8988T (cell line): ENCODE data around the gene SKAP2.

ENCODE experiments used
- DNase-seq: peaks from one replicate; pipeline ENCODE4 v3.0.0; 2011

SKAP2 gene, protein sequence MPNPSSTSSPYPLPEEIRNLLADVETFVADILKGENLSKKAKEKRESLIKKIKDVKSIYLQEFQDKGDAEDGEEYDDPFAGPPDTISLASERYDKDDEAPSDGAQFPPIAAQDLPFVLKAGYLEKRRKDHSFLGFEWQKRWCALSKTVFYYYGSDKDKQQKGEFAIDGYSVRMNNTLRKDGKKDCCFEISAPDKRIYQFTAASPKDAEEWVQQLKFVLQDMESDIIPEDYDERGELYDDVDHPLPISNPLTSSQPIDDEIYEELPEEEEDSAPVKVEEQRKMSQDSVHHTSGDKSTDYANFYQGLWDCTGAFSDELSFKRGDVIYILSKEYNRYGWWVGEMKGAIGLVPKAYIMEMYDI

DNA sequence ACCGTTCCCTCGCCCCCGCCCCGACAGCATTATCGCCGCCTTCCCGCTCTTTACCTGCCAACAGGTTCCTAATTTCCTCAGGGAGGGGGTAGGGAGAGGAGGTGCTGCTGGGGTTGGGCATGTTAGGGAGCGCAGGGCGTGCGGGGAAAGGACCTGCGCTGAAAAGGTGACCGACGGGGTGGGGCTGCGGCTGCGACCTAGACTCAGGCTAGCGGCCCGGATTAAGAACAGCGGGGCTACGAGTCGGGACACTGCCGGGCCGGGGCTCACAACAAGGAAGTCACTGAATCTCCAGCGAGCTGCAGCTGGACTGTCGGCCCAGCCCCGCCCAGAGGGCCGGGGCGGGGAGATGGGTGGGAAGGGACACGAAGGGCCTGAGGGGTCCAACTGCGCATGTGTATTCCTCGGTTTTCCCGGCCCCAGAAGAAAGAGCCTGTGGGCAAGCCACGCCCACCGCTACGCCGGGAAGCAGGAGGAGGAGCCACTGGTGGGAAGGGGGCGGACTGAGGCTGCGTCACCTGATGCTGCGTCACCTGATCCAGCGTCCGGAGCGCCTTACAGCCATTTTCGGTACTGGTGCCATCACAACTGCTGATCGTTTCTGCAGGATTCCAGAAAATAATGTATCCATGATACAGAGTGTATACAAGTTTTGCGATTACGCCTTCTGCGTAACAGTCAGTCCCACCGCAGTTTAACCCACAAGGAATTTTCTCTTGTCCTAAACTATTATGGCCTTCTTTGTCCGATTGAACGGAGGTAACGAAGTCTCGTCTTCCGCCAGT is at the start of gene SKAP2:
TSS of gene SKAP2 (minus strand) at position 282 of the 785 bp plus-strand sequence. CDS start at position 121, 161 bp downstream.
- peak; percentile 46 for DNase-seq

DNA sequence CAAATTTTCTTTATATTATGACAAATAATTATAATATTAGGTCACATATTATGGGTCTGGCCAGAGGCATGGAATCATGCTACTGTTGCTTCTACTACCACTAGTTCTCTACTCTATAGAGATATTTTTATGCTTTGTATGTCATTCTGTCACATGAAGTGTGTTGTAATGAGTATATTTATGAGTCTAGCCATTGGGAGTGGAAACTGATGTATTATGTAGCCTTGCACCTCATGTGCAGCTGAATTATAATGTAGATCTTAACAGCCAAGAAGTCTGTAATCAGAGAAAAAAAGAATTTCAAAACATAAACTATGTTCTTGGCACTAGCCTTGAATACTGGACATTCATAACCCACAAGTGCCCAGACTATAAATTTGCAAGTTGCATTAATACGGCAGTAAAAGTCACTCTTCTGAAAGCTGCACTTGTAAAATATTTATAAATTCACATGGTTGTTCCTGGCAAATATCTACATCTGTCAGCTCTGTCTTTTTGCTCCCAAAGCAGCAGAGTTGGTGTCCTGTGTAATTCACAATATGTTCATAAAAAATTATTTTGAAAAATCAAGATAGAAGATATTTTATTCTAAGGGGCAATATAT is 48.6 kb upstream of the SKAP2 start:
- no peak for DNase-seq

DNA sequence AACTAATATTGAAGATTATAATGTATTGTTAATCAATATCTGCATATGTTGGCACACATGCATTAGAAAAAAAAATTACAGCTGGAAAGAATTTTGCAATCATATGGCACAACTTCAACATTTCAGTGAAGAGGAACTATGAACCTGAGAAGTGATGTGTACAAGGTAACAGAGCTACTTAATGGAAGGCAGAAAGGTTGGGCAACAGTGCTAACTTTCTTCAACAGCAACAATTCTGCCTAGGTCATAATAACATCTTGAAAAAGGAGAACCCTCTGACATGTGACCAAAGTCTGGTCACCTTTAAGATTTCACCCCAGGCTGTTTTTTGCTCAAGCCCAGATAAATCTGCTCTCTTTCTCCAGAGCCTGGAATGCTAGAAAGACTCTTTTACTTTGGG is 47.9 kb upstream of the SKAP2 start:
- no peak for DNase-seq

DNA sequence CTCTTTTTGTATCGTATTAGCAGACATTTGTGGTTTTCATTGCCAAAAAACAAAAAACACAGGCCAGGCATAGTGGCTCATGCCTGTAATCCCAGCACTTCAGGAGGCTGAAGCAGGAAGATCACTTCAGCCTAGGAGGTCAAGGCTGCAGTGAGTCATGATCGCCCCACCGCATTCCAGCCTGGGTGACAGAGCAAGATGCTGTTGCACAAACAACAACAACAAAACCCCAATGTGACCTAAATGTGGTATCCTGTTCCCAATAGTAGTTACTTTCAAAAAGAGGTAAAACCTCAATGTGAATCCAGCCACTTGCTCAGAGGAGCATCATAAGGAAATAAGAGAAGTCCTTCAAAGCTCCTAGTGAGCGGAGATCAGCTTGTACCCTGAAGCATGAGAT is 45.8 kb upstream of the SKAP2 start:
- no peak for DNase-seq

DNA sequence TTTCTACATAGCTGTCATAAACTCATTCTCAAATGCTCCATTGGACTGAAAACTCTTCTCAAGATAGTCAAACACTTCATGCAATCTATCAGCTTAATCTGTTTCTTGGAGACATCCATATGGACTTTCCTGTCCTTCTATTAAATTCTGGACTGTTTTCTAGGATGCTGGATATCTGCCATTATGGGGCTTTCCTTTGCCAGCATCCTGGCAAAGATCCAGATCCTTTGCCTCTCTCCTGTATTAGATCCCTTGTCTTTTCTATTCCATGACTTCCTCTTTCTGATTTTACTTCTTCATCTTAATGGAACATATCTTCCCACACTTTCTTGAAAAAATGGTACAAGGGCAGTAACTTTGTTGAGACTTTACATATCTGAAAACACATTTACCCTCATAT is 35.9 kb upstream of the SKAP2 start:
- DNase-seq = no peak

DNA sequence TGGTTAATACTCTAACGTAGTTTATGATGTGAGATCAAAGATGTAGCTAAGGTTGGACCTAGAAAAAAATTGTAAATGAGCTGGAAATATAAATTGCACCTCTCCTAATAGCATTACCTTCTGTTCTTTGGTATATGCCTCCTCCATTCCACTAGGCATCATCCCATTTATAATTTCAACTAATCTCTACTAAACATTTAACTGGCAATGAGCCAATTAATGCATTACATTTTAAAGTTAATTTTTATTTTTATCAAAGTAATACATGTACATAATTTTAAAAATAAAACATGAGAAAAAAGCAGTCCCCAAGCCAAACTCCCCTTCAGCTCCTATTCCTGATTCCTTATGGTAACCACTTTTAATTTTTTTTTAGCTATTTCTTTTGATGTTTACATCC is 35.1 kb upstream of the SKAP2 start:
- no peak for DNase-seq

DNA sequence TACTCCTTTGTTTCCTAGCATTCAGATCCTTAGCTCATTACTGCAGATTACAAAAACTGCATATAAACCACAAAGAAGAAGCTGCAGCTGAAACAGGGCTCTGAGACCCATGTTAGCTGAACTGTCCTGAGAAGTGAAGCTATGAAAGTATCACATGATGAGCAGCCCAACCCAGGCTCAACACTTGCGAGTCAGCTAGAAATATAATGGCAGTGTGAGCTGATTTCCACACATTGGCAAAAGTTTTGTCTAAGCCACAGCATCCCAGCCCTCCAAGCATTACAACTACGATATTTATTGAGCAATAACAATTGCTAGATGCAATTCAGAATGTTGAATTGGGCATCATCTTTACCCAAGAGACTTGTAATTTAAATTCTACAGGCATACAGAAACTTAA is 34.5 kb upstream of the SKAP2 start:
- DNase-seq = no peak

DNA sequence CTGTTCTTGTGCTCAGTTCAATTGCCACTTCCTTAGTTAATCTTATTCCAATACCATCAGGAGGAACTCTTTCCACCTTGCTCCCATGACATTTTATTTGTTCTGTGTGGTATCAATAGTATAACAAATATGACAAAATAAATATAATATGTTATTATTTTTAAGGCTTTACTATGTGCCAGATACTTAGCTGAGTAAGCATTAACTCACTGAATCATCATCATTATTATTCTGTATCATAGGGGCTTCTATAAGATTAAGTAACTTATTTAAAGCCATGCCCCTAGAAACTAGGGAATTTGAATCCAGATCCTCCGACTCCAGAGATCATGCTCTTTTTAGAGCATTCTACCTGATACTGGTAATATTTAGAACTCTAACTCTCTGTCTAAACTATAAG is 33.5 kb upstream of the SKAP2 start:
- no peak for DNase-seq

DNA sequence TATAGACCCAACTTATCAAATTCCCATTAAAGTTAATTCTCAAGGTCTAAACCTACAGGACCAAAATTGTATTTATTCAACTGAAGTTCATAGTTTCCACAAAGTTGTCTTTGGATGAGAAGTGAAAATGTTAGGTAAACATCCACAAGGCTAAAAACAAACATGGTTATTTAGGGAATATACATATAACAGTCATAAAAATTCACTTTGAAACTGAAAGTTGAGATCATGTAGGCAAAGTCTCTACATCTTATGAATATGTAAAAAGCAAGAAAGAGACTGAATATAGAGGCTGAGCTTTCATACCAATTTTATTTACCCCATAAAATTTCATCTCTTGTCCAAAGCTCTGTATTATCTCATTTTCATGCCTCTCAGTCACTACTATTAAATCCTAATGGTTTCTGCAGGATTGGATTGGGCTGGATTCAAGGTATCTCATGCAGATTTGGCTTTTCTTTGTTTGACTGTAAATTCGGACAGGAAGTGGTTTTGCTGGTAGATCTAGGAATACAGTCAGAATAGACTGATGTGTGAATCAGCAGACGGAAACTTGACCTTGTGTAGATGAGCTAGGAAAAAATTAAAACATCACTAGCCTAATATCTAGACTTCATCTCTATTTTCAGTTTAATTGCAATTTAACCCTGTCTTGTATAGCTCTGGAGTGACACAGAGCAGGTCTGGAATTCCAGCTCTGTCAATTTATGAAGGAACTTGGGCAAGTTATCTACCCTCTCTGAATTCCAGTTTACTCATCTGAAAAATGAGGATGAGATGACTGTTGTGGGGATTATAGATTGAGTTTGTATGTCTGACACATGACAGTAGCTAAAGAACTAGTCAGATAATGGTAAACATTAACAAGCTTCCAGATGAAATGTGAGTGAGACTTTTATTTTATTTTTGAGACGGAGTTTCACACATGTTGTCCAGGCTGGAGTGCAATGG is 27.3 kb upstream of the SKAP2 start:
- no peak for DNase-seq

DNA sequence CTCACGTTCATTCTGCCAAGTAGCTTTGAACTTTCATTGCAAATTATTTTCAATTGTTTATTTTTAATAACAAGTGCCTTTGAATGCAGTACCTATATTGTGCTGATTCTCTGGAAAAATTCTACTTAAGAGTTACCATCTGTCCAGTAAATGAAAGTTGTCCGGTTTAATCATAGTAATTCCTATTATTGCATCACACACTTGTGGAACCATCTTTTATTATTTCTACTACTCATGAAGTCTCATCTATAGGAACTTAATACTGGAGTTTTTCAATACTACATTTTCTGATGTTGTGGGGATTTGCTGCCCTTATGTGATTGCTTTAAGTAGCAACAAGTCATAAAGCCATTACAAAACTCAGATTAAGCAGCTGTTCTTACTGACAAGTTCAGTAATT is 16.5 kb upstream of the SKAP2 start:
- no peak for DNase-seq

DNA sequence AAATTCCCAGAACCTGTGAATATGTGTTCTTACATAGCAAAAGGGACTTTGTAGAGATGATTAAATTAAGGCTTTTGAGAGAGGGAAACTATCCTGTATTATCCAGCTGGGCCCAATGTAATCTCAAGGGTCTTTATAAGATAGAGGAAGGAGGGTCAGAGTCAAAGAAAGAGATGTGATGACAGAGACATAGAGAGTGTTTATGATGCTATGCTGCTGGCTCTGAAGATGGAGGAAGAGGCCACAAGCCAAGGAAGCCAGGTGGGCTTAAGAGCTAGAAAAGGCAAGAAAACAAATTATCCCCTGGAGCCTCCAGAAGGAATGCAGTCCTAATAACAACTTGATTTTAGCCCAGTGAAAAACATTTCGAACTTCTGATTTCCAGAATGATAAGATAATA is 15.3 kb upstream of the SKAP2 start:
- DNase-seq = no peak

DNA sequence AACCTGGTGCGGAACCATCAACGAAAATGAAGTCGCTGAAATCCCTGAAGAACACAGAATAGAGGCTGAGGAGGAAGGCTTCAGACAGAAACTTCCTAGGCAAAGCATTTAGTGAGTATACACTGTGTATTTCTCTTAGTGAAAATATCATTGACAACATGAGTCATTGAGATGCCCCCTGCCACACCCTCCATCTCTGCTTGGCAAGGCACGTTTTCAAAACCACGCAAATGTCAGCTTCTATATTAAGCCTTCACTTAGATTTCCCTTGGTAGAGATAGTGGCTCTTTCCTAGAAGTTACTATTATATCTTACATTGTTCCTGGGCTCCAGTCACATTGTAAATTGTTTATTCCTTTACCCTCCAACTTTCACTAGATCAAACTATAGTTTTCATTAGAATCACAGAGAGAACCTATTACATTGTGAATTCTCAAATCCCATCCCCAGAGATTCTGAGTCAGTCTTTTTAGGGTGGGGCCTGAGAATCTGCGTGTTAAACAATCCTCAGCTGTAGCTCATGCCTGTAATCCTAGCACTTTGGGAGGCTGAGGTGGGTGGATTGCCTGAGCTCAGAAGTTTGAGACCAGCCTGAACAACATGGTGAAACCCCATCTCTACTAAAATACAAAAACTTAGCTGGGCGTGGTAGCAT is 4.6 kb upstream of the SKAP2 start:
- no peak for DNase-seq

DNA sequence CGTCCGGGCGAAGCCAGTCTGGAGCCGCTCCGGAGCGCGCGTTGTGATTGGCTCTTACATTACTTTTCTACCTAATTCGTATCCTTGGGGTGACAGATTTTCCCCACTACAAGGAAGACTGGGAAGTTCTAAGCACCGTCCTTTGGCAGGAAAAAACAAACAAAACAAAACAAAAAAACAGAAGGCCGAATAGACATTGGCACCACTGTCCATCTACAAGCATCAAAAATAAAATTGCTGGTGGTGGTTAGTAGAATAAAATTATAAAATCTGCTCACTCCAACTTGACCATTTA is 651 bp upstream of the SKAP2 start:
- DNase-seq = no peak

DNA sequence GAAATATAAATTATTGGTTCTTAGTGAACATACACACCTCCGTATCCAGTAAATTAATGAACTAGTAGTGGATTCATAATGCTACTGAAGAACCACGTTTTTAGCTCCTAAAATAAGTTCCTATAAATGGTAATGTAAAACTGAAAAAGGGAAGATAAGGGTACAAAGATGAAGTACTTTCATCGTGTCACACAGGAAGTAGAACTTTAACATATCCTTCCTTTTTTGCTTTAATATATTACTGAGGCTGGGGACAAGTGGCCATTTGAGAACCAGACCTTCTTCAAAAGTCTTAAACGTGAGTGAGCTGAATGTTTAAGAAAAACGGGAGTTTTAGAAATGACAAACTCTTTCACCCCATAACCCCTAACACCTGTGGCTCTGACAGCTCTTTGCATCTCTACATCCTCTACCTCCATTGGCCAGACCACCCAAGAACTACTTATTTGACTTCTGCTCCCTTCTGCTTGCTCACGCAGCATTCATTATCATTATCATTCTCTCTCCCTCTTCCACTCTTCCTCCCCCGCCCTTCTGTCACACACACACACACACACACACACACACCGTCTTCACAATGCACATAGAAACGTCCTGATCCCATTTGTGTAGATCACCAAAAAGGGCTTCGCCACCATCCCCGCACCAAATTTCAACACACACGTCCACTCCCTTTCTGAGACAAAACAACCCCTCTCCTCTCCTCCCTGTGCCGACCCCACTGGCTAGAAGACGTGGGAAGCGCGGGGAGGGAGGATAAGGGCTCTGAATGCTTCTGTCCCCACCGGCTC is 677 bp downstream of the SKAP2 start:
- no peak for DNase-seq

DNA sequence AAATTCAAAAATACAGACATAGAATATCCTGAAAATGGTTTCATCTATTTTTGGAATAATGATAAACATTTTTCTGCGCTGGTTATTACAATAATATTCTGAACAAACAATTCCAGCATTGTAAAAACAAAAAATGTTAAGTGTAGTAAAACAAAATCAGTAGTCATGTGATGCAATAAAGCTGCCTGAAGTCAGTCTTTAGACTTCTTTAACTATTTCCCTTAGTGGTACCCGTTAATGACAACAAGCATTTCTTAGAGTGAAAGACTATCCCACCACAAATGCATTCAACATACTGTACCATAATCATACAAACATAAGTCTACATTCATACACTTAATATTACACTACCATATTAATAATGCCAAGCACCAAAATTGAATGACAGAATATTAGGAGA is 1.6 kb downstream of the SKAP2 start:
- no peak for DNase-seq

DNA sequence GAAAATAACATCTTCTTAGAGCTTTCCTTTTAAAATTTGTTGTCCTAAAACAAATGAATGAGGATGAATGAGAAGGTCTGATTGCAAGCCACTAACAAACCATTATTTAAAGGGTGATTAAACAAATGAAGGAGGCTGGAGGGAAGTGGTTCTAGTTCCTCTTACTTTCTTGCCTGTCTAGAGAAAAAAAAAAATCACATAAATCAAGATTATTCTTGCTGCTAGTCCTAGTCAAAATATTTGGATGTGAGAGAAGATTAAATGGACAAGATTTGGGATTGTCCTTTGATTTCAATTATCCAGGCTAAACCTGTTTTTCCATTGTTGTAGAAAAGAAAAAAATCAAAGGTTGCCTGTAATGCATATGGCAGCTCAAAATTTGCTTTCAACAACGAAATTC is 3.3 kb downstream of the SKAP2 start:
- no peak for DNase-seq

DNA sequence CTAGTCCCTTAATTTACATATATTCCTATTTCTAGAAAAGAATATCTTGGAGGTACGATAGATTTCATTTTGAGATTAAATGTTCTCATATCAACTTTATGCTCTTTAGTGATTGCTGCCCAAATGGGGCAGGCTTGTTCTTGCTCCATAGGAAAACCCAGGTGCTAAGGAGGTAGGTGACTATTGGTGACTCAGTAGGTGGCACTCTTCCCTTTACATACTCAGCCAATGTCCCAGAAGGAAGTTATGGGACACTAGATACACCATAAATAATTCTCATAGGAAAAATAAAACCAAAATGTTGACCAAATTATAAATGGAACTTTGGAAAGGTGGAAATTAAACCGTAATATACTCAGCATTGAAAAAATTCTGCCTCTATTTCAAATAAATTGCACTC is 4.0 kb downstream of the SKAP2 start:
- no peak for DNase-seq

DNA sequence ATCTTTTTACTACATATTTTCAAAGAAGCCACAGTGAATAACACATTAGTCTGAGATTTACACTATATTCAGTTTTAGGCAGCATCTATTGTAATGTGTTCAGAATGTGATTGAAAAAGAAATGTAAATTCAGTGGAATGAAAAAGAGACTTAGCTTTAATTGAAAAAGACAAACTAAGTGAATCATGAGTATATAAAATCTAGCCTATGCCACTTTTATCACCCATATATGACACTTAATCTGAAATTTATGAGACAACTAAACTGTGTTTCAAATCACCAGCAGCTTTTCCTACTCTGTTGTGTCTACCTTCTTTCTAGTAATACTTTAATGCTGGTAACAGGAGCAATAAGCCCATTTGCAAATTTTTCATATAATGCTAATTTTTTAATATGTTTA is 4.7 kb downstream of the SKAP2 start:
- DNase-seq = no peak

DNA sequence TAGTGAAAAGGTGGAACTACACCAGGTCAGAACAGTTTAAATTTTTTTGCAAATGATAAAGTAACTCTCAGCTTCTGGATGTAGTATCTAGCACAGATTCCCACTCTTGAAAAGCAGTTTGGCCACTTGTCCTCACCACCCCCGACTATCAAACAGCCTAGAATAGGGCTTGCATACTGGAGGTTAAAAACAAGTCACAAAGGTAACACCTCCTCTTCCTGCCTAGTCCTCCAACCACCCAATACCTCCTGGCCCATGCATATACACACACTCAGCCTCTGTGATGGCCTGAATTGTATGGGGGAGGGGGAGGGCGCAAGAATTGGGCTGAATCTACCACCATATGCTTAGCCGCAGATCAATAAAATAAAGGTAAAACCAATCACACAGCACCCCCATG is 5.7 kb downstream of the SKAP2 start:
- no peak for DNase-seq

DNA sequence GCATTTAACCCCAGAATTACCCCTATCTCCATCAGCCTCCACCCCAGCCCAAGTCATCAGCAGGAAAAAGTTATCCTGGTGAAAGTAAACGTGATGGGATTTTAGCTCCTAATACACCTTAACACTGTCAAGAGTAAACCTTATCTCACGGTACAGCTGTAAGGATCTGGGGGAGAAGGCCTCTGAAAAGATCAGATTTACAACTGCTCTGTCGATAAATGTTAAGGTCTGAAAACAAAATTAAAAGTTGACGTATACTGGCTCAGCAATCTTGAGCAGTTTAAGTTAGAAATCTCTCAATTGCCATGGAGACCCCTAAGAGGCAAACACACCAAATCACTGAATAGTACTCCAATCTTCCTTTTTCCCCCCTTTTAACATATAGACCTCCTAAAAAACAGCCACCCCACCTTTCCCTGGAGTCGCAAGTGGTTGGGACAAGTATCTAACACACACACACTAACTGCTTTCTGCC is 6.1 kb downstream of the SKAP2 start:
- DNase-seq = no peak

DNA sequence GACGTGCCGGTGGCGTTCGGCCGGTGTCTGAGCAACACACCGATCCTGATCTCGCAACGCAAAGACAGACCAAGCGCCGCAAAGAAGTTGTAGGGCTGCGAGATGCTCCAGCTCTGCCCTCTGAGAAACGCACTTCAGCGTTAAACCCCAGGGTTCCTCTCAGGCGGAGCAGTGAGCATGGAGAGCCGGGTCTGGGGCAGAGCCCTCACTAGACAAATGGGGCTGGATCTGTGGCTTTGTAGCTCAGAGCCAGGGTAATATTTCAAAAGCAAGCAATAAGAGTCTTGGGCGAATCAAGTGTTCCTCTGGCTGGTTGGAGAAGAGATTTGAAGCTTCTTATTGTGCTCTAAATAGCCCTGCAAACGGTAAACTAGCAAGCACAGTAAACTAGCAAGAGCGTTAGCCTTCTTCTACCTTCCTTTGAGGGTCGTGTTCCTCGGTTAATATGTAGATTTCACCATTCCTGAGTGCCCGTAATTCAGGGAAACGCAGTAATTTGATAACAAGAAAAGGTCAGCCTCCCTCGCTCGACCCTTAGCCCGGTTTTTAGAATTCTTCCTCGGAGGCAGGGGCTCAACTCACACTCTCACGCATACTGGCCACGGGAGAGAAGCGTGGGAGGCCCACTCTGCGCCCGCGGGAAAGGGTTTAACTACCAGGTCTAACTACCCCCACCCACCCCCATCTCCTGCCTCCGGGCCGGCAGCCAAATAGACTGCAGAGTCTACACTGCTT is 6.7 kb downstream of the SKAP2 start:
- DNase-seq = no peak
